Endothelial cell of umbilical vein (primary cell): Measurements from ENCODE around the gene ELK1.

Source experiments
- CTCF ChIP-seq, 2 donors: IDR thresholded peaks; 1 replicate in 1 of 2; 2 replicates in 1 of 2; pipeline ENCODE4 v1.5.1; 2011; ENCODE audit warnings: low read length in 2 of 2, mild to moderate bottlenecking in 2 of 2, moderate library complexity in 2 of 2, control low read depth in 1 of 2, inconsistent platforms in 1 of 2, low read depth in 1 of 2; ENCODE audit not compliant: insufficient read depth in 1 of 2; ENCODE audit errors: extremely low read depth in 1 of 2
- MYC ChIP-seq: IDR thresholded peaks from one replicate; pipeline ENCODE4 v1.6.1; 2011; ENCODE audit warnings: mild to moderate bottlenecking, low read depth, low read length

- TF ChIP-seq MYC (no peak), CTCF (IDR thresholded peaks at IDR 0.05; ENCODE audit: extremely low read depth in 1 of 2, insufficient read depth in 1 of 2, low read depth in 1 of 2, low read length in 2 of 2) (no peak)
Measured at GRCh38 chrX:47613082-47613481, 37.3 kb downstream of the ELK1 start.
